Activated gamma-delta T cell treated with anti-CD3 and anti-CD28 coated beads, Interleukin-2, amount 50 U/mL, for 16 hours (primary cell): ENCODE measurements around the gene GAB2.

ENCODE experiments used
- DNase-seq: peaks from one replicate; pipeline ENCODE4 v3.0.0-alpha.2; 2020; ENCODE audit warnings: low read depth

Gene GAB2

DNA sequence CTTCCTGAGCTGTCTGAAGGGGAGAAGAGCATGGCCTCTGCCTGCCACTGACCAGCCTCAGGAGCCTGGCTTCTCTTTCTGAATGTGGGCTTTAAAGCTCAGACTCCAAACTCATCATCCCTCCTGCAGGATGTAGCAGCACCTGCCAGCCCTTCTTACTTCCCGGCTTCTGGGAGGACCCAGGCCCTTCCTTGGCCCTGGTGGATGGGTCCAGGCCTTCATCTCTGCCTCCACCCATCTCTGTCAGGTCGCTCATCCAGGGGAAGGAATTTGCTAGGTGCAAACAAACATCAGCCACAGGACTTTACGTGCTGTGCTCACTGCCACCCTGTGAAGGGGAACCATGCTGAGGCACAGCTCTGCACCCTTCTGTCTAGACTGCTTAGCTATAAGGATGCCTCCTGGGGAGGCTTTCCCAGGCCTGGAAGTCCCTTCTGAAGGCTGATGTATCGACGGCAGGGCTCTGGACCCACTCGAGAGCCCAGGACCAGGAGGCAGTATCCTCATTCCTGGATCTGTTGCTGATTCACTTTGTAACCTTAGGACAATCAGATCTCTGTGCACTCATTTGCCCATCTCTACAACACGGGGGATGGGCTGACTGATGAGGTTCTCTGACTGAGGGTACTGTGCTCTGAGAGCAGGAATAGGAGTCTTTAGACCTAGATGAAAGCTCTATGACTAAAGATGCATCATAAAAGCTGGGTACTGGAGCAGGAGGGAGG, 198.0 kb downstream of the GAB2 start:
- DNase-seq, result no peak

DNA sequence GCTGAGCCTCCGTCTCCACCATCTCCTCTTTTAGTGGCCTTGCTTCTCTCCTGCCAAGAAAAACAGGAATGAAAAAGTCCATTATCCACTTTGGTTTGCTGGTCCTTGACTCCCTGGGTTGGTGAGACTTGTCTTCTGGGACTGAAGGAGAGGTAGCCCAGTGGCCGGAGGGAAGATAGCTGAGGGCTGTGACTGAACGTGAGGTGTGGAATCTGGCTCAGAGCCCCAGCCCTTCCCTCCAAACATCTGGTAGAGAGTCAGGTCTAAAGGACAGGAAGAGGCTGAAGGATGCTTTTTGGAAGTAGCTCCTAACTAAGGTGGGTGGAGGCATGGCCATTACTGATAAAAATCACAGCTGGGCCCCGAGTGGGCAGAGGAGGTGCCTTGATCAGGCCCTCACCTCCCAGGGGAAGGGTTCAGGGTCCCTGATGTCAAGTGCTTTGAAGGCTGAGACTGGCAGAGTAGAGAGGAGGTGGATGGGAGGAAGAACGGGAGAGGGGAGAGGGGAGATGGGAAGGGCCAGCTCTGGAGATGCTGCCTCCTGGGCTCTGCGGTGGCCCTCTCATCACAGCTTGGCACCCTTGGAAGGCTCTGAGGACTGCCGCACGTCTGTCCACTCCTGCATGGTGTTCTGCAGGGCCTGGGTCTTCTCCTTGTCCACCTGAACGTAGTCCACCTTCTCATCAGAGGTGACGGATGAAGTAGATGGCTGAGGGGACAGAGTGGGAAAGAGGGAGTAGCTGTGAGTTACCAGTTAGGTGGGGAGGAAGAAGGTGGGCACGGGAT, 198.7 kb downstream of the GAB2 start:
- no peak for DNase-seq

DNA sequence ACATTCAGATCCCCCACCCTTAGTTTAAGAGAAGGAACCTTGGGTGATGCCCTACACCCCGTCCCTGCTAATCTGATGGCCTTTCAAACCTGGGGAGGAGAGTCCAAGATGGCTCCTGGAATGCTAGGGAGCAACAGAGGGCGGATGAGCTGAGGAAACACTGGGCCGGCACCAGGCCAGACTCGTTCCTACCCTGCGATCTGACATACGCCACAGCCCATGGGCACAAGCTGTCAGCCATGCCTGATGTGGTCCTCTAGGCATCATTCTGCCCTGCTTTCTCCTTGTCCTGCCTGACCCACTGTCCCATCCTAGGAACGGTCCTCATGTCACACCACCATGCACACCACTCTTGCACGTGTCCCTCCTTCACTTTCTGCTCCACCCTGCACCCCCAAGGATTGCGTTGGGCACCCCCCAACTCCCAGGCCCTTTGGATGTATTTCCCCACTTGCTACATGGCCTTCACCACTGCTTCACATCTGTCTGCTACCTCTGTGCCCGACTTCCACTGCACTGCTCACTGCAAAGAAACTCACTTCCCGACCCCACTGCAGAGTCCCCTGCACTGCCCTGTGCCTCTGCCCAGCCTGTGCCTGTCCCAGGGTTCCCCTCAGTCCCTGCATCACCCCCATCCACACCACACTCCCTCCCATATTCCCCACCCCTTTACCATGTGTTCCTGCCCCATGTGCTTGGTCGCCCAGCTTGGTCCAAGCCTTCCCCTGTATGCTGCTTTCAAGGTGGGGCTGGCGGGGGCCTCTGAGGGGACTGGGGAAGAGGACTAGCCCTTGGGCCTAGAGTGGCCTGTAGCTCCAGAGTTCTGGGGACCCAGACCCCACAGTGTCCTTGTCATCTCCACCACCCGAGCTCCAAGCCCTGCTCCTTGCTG, 199.7 kb downstream of the GAB2 start:
- no peak for DNase-seq

DNA sequence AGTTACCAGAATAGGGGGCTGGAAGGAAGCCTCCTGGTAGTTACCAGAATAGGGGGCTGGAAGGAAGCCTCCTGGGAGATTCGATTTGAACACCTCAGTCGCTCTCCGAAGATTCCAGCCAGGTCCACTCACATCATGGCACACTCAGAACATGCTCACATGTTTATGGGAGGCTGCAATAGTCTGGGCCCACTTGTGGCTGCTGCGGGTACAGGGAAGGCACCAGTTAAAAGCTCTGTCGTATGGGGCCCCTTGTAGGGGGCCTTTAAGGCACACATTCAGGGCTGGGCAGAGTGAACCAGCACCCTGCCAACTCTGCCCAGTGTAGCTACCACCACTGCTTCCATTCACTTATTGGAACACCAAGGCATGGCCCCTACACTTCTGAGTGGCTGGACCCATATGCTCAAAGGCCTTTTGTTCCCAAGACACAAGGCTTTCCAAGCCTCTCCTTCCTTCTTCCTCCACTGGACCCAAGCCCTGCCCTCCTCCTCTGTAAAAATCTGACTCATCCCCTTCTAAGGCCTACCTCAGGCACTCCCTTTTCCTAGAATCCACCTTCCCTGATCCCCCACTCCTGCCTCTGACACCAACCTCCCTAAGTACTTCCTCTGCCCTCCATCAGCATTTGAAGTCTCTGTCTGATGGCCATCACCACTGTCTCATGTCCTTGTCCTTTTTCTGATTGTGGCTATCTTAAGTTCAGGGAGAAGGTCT, 200.9 kb downstream of the GAB2 start:
- DNase-seq, result no peak

DNA sequence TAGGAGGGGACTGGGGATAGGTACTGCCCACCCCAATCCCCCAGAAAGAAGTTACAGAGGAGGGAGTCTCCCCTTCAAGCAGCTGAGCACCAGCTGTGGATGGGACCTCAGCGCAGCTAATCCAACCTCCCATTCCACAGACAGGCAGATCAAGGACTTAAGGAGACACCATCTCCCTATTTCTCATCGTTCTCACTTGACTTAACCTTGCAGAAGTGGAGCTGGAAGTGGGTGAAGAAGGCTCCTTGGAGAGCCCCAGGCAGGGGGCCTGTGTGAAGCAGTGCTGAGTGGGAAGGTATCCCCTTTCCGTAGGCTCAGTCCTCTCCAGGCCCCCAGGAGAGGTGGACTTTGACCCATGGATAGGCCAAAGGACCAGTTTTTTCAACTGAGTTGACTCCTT, 201.6 kb downstream of the GAB2 start:
- DNase-seq, result no peak

DNA sequence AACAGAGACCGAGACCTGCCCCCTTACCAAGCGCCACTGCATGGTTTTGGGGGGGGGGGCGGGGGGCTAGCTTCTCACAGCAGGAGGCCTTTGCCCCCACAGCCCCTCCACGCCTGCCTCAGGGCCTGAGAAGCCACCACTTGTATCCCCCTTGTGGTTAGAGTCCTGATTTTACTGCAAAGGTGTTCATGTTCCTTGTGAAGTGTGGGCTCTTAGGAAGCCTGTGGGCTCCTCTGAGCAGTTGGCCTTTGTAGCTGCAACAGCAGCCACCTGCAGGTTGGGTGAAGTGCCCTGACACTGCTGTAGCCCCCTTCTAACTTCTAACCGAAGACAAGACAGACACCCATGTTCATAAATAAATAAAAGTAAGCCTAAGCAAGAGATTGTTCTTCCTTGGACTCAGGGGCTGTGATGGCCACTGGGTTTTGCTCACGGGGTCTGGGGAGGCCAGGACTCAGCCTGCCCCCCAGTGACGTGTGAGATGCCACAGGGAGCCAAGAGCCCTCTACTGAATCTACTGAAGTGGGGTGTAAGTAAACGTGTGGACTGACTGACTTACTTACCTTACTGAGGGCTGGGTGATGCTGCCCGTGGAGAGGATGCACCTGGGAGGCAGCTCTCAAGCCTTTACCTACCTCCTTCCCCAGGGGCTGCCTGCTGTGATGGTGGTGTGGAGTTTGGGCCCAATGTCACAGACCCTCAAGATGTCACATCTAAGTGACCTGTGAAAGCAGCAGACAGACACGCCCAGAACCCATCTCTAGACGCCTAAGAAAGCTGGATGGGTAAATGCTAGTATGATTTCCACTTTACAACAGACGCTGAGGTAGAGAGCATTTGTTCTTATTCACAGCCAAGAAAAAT, 203.1 kb downstream of the GAB2 start:
- no peak for DNase-seq

DNA sequence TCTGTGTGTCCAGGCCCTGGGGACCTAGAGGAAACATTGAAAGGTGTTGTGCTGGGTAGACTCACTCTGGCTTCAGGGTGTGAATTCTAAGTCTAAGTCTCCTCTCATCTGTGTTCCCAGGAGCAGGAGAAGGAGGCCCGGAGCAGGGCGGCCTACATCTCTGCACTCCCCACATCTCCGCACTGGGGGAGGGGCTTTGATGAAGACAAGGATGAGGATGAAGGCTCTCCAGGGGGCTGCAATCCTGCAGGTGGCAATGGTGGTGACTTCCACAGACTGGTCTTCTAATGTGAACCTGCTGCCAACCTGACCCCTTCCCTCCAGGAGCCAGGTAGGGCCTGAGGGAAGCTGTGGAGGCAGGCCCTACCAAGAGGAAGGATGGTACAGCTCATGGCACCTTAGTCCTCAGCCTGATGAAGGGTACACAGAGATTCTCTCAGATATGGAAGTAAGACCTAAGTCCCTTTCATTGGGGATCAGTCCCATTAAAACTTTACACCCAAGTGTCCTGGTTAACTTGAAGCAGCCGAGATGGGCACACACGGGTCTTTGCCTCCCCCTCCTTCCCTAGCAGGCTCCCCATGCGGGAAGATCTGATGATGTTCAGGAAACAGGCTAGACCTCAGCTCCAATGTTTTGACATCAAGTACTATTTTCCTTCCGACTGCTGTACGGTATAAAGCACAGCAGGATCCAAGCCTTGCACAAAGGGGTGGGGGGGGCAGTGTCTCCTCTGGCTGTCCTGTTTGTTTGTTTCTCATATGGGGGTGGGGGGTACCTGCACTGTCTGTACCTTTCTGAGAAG, 203.9 kb downstream of the GAB2 start:
- DNase-seq, result no peak

DNA sequence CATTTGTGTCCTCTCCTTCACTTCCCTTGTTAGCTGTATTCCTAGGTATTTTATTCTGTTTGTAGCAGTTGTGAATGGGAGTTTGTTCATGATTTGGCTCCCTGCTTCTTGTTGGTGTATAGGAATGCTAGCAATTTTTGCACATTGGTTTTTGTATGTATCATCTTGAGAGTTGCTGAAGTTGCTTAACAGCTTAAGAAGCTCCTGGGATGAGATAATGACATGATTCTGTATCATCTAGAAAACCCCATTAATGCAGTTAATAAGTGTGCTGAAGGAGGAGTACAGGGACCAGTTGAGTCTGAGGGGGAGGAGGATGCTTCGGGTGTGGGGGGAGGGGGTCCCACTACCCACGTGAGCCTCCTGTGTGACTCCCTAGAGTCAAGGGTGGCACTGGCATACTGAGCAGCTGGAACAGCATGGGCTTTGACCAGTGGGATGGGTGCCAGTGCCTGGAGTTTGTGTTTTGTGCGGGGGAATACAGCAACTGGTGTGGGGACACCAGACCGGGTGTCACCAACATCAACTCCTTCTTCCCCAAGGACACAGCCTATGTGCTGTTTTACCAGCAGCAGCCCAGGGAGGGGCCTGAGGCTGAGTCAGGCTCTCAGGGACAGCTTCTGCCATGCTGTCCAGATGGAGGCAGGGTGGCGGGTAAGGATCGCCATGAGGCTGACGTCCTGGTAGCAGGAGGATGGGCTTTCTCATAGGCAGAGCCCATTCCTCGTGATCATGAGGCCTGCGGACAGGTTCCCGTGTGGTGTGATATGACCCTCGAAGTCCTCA, 204.8 kb downstream of the GAB2 start:
- no peak for DNase-seq

DNA sequence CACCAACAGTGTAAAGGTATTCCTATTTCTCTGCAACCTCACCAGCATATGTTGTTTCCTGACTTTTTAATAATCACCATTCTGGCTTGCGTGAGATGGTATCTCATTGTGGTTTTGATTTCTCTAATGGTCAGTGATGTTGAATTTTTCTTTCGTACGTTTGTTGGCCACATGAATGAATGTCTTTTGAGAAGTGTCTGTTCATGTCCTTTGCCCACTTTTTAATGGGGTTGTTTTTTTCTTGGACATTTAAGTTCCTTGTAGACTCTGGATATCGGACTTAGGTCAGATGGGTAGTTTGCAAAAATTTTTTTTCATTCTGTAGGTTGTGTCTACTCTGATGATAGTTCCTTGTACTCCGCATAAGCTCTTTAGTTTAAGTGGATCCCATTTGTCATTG, 206.1 kb downstream of the GAB2 start:
- DNase-seq, result no peak

DNA sequence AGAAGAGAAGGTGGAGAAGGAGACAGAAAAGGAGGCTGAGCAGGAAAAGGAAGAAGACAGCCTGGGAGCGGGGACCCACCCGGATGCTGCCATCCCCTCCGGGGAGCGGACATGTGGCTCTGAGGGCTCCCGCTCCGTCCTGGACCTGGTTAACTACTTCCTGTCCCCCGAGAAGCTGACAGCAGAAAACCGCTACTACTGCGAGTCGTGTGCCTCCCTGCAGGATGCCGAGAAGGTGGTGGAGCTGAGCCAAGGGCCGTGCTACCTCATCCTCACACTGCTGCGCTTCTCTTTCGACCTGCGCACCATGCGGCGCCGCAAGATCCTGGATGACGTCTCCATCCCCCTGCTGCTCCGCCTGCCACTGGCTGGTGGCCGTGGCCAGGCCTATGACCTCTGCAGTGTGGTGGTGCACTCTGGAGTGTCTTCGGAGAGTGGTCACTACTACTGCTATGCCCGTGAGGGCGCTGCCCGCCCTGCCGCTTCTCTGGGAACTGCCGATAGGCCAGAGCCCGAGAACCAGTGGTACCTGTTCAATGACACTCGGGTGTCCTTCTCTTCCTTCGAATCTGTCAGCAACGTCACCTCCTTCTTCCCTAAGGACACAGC, 207.5 kb downstream of the GAB2 start:
- no peak for DNase-seq

DNA sequence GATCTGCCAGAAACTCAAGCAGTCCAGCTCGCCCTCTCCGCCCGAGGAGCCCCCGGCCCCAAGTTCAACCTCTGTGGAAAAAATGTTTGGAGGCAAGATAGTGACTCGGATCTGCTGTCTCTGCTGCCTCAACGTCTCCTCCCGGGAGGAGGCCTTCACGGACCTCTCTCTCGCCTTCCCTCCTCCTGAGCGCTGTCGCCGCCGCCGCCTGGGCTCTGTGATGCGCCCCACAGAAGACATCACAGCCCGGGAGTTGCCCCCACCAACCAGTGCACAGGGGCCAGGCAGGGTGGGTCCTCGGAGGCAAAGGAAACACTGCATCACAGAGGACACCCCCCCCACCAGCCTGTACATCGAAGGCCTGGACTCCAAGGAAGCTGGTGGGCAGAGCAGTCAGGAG, 208.1 kb downstream of the GAB2 start:
- DNase-seq, result no peak

DNA sequence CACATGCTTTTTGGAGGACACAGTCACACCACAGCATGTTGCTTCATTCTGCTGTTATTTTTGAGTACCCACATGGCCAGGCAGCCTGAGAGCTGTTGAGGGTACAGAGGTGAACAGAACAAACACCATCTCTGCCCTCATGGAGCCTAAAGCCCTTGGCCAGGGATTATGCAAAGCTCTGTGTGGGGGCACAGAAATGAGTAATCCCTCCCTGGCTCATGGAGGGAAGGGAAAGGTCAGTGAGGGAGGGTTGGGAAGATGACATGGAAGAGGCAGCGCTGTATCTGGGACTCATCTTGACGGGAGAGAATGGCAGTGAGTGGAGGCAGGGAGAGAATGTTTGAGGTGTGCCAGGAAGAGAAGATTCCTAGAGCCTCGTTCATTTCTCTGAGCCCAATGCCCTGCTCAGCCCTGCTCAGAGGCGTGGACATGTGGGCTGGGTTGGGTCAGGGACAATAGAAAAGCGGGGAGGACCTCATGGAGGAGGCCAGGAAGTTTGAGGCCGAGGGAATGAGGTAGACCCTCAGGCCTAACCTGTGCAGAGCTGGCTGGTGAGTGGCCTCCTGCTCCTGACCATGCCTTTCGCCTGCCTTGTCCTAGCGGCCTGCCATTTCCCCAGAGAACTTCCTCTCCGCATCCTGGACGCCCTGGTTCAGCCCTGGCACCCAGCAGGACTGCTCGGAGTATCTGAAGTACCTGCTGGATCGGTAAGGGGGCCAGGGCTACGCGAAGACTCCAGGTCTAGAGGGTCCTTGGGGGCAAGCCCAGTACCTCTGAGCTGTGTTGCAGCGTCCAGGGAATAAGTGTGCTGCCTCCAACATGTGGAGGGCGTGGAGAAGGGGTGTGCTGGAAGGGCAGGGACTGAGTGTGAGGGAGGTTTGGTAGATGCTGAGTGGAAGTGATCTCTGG, 209.1 kb downstream of the GAB2 start:
- no peak for DNase-seq

DNA sequence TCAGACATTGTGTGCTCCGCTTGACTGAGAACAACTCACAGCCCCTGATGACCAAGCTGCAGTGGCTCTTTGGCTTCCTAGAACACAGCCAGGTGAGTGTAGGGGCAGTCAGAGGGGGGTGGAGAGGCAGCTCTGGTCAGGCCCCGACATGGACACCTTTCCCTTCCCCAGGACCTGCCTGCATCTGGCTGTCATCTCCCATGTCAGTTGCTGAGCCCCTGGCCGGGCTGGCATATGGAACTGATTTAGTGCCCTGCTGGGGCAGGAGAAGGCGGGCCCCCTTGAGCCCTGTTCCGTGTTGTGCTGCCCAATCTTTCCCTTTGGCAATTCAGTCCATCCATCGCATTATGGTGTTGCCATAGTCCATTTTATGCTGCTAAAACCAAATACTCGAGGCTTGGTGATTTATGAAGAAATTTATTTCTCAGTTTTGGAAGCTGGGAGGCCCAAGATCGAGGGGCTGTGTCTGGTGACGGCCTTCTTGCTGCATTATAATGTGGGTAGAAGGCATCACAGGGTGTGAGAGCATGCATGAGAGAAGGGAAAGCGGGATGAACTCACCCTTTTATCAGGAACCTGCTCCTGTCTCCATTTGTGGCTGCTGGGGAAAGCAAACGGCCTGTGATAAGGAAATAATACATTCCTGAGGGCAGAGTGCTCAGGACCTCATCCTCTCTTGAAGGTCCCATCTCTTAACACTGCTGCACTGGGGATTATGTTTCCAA, 209.9 kb downstream of the GAB2 start:
- DNase-seq, result no peak

DNA sequence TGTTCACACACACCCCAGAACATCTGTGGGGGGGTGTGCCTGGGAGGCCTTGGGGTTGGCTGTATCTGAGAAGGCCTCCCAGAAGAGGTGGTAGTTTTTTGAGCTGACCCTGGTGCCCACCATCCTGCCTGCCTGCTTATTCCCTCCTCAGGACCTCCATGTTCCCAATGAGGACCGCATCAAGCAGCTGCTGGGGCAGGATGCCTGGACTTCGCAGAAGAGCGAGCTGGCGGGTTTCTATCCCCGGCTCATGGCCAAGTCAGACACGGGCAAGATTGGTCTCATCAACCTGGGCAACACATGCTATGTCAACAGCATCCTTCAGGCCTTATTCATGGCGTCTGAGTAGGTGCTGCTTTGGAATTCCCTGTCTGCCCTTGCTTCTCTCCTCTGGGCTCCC, 211.9 kb downstream of the GAB2 start:
- no peak for DNase-seq

DNA sequence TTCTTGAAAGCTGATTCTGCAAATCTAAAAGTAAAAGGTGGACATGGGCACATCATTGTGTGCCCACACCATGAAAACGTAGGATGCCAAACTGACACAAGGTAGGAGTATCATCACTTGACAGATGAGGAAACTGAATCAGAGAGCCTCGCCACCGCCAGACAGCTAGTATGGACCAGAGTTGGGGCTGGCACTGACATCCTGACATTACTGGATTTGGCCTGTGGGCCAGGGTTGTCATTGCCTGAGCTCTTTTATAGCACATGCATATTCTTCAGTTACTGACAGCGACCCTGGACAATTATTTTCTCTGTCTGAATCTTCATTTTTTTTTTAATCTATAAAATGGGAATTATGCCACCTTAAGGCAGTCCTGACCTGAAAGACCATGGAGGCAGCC, 212.4 kb downstream of the GAB2 start:
- no peak for DNase-seq

DNA sequence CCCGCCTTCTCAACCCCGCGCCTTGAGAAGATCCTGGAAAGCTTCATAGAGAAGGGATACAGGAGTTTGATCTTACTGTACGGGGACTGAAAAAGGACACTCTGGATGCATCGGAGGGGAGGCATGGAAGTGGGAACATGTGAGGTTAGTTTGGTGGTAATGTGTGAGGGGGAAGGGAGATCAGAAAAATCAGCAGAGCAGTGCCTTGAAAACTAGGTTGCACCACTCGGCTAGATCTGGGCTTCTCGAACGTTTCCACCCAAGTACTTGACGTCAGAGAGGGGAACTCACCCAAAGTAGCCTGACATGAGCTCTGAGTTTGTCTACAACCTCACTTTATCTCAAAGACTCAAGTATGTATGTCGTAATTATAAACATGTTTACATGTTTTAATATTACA, 214.4 kb downstream of the GAB2 start:
- DNase-seq, result peak; percentile 14

DNA sequence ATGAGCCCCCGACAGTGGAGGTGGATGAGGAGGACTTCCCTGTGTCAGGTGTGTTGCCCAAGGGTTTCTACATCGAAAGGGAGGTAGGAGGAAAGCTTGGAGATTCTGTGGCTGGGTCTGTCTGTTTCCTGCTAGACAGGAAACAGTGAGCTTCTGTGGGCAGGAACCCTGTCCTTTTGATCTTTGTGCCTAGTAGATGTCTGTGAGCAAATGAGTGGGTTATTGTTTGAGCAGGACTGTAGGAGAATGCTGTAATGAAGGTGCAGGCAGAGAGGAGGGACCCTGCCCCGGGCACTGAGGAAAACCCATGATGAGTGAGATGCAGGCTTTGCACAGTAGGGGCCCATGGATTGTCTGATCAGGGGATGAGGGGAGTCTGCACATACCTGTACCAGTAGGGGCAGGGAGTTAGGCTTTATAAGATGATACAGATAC, 214.9 kb downstream of the GAB2 start:
- peak; percentile 37 for DNase-seq
